ENCODE results near the gene PIP5K1B. TPM values are rescaled to one million over a fixed set of nuclear protein-coding genes. Genes with fewer than 3 reads are reported as not detected.
"Not testable (repeated sequence)": the region's sequence is repeated elsewhere in the genome, so short reads cannot be mapped to it uniquely, and the experiment has no call there.

The PIP5K1B gene
- total and polyA plus RNA-seq, 4 experiments from 2014 or later: 0.12 to 0.25 TPM; not detected in 2

DNA sequence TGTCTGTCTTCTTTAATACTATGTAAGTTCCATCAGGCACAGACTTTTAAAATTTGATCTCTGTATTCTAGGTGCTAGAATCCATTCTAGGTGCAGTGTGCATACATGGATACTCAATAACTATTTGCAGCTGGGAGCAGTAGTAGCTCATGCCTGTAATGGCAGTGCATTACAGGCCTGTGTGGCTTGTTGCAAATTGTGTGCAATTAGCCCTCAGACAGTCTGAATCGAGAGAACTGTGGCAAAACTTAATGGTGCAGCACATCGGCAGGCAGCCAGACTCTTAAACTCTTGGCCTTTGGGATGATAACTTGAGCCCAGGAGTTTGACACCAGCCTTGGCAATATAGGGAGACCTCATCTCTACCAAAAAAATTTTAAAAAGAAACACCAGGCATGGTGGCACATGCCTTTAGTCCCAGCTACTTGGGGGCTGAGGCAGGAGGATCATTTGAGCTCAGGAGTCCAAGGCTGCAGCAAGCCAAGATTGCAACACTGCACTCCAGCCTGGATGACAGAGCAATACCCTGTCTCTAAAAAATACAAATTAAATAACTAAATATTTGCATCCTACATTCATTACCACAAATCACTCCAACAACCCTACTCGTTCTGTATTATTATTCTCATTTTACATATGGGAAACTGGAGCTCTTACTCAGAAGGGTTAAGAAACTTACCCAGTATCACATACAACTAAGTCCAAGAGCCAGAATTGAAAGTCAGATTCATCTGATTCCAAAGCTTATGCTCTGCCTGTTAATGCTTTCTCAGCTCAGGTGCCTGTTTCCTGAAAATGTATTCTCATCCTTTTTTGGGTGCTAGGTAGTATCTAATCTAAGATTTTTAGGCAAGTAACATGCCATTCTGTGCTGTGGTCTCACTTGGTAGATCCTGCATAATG, 278.7 kb downstream of the PIP5K1B start:
- H3K36me3 ChIP-seq (ENCODE audit: insufficient read depth, low read length): no peaks in the 10 kb centered on the region
- no peaks in the 10 kb centered on the region for H3K27me3 ChIP-seq (ENCODE audit: insufficient read depth, low read length)
- H3K27me3 Mint-ChIP-seq: no peaks in the 10 kb centered on the region
- ChIA-PET POLR2A (ENCODE audit: partially characterized antibody) (no interaction called here), CTCF (ENCODE audit: partially characterized antibody) (interaction anchor here (0.9 to 1.9 kb wide), 4 partner anchors 12 to 18 kb away, joined by 3 to 7 read pairs (median 4); no protein-coding TSS in a partner anchor)
- no peak overlapping the region for H3K27ac ChIP-seq (ENCODE audit: low read depth, low read length)
- H3K9me3 Mint-ChIP-seq: no peaks in the 10 kb centered on the region
- H3K9me3 ChIP-seq (ENCODE audit: control insufficient read depth in 1 of 2, low read length in 2 of 2): no peaks in the 10 kb centered on the region
- H3K36me3 Mint-ChIP-seq: no peaks in the 10 kb centered on the region
- H3K4me1 Mint-ChIP-seq: peaks cover 3 to 6% (median 6%) of the 10 kb centered on the region in 4 donors
- H3K4me3 Mint-ChIP-seq: no peak overlapping the region
- intact Hi-C loops (cut with micrococcal nuclease): no loop called here
- DNase-seq: no peak
- no peak overlapping the region for H3K4me3 ChIP-seq (ENCODE audit: low read length in 2 of 2)
- peaks cover 16% of the 10 kb centered on the region for H3K4me1 ChIP-seq (ENCODE audit: insufficient read depth, low read length)
- no peak overlapping the region for H3K27ac Mint-ChIP-seq

GRCh38 chr9:68986949-68987348, 281.9 kb downstream of the PIP5K1B start:
- H3K4me1 Mint-ChIP-seq; H3K9me3 ChIP-seq (ENCODE audit: control insufficient read depth in 1 of 2, low read length in 2 of 2); H3K4me3 ChIP-seq (ENCODE audit: low read length in 2 of 2); DNase-seq; H3K27me3 Mint-ChIP-seq; H3K36me3 Mint-ChIP-seq; POLR2A ChIA-PET (ENCODE audit: partially characterized antibody); H3K4me1 ChIP-seq (ENCODE audit: insufficient read depth, low read length); H3K27me3 ChIP-seq (ENCODE audit: insufficient read depth, low read length); intact Hi-C loops (cut with micrococcal nuclease); H3K9me3 Mint-ChIP-seq; H3K27ac Mint-ChIP-seq; H3K27ac ChIP-seq (ENCODE audit: low read depth, low read length); CTCF ChIA-PET (ENCODE audit: partially characterized antibody); H3K36me3 ChIP-seq (ENCODE audit: insufficient read depth, low read length); H3K4me3 Mint-ChIP-seq: not testable (repeated sequence)

- H3K27ac ChIP-seq (ENCODE audit: low read depth, low read length): no peak overlapping the region
- no peak for DNase-seq
- H3K9me3 ChIP-seq (ENCODE audit: control insufficient read depth in 1 of 2, low read length in 2 of 2): no peaks in the 10 kb centered on the region
- H3K4me3 Mint-ChIP-seq: no peak overlapping the region
- intact Hi-C loops (cut with micrococcal nuclease): no loop called here
- no peaks in the 10 kb centered on the region for H3K9me3 Mint-ChIP-seq
- H3K4me3 ChIP-seq (ENCODE audit: low read length in 2 of 2): no peak overlapping the region
- no peaks in the 10 kb centered on the region for H3K36me3 Mint-ChIP-seq
- no peak overlapping the region for H3K27ac Mint-ChIP-seq
- no peaks in the 10 kb centered on the region for H3K36me3 ChIP-seq (ENCODE audit: insufficient read depth, low read length)
- H3K4me1 ChIP-seq (ENCODE audit: insufficient read depth, low read length): peaks cover 4% of the 10 kb centered on the region
- POLR2A ChIA-PET (ENCODE audit: partially characterized antibody): no interaction called here
- CTCF ChIA-PET (ENCODE audit: partially characterized antibody): interaction anchor here (0.5 to 0.9 kb wide), 2 partner anchors 11 to 340 kb away, joined by 3 read pairs; no protein-coding TSS in a partner anchor
- no peaks in the 10 kb centered on the region for H3K27me3 ChIP-seq (ENCODE audit: insufficient read depth, low read length)
- H3K27me3 Mint-ChIP-seq: no peaks in the 10 kb centered on the region
- peaks cover 3 to 8% (median 7%) of the 10 kb centered on the region in 4 donors for H3K4me1 Mint-ChIP-seq
Measured at GRCh38 chr9:68991457-68991856, 286.4 kb downstream of the PIP5K1B start.

- DNase-seq: no peak
- intact Hi-C loops (cut with micrococcal nuclease): no loop called here
Measured at GRCh38 chr9:68995776-68996175, 290.7 kb downstream of the PIP5K1B start.

GRCh38 chr9:68996462-68996861, 291.4 kb downstream of the PIP5K1B start:
- intact Hi-C loops (cut with micrococcal nuclease): no loop called here
- DNase-seq: no peak
- CTCF ChIA-PET (ENCODE audit: partially characterized antibody): interaction anchor here (1.2 to 3.6 kb wide), 6 partner anchors 9 to 413 kb away, joined by 3 to 29 read pairs (median 6); partner anchors contain the start of gene FXN

More at GRCh38 chr9:68995776-68996175, 290.7 kb downstream of the PIP5K1B start:
- peaks cover 6 to 19% (median 12%) of the 10 kb centered on the region in 4 donors for H3K4me1 Mint-ChIP-seq
- no peak overlapping the region for H3K4me3 Mint-ChIP-seq
- Histone ChIP-seq H3K4me1 (ENCODE audit: insufficient read depth, low read length) (peaks cover 4% of the 10 kb centered on the region), H3K4me3 (ENCODE audit: low read length in 2 of 2) (no peak overlapping the region), H3K36me3 (ENCODE audit: insufficient read depth, low read length) (no peaks in the 10 kb centered on the region), H3K9me3 (ENCODE audit: control insufficient read depth in 1 of 2, low read length in 2 of 2) (no peaks in the 10 kb centered on the region), H3K27me3 (ENCODE audit: insufficient read depth, low read length) (no peaks in the 10 kb centered on the region), H3K27ac (ENCODE audit: low read depth, low read length) (no peak overlapping the region)
- H3K27me3 Mint-ChIP-seq: no peaks in the 10 kb centered on the region
- CTCF ChIA-PET (ENCODE audit: partially characterized antibody): interaction anchor here (0.7 to 3.6 kb wide), 7 partner anchors 9 to 415 kb away, joined by 3 to 29 read pairs (median 4); a partner anchor contains a TSS
- no peaks in the 10 kb centered on the region for H3K9me3 Mint-ChIP-seq
- no peaks in the 10 kb centered on the region for H3K36me3 Mint-ChIP-seq
- POLR2A ChIA-PET (ENCODE audit: partially characterized antibody): interaction anchor here (0.8 kb wide), 1 partner anchor 215 kb away, joined by 4 read pairs; no protein-coding TSS in a partner anchor
- H3K27ac Mint-ChIP-seq: no peak overlapping the region

GRCh38 chr9:68997666-68998065, 292.6 kb downstream of the PIP5K1B start:
- H3K36me3 Mint-ChIP-seq: no peaks in the 10 kb centered on the region
- Histone ChIP-seq H3K9me3 (ENCODE audit: control insufficient read depth in 1 of 2, low read length in 2 of 2) (no peaks in the 10 kb centered on the region), H3K4me1 (ENCODE audit: insufficient read depth, low read length) (peaks cover 4% of the 10 kb centered on the region), H3K27ac (ENCODE audit: low read depth, low read length) (no peak overlapping the region), H3K36me3 (ENCODE audit: insufficient read depth, low read length) (no peaks in the 10 kb centered on the region), H3K27me3 (ENCODE audit: insufficient read depth, low read length) (no peaks in the 10 kb centered on the region), H3K4me3 (ENCODE audit: low read length in 2 of 2) (no peak overlapping the region)
- no peak for DNase-seq
- intact Hi-C loops (cut with micrococcal nuclease): loop anchor here (2.0 kb wide), 1 partner anchor 103 kb away; no protein-coding TSS in a partner anchor
- peaks cover 6 to 19% (median 12%) of the 10 kb centered on the region in 4 donors for H3K4me1 Mint-ChIP-seq
- H3K4me3 Mint-ChIP-seq: no peak overlapping the region
- CTCF ChIA-PET (ENCODE audit: partially characterized antibody): interaction anchor here (0.7 to 3.6 kb wide), 19 partner anchors 8 to 418 kb away, joined by 3 to 29 read pairs (median 4); partner anchors contain the start of gene FXN
- peak overlapping the region in 1 of 7 donors; percentile 37 for H3K27ac Mint-ChIP-seq
- POLR2A ChIA-PET (ENCODE audit: partially characterized antibody): no interaction called here
- no peaks in the 10 kb centered on the region for H3K9me3 Mint-ChIP-seq
- peaks cover 0 to 1% of the 10 kb centered on the region in 2 donors for H3K27me3 Mint-ChIP-seq

More at GRCh38 chr9:68996462-68996861, 291.4 kb downstream of the PIP5K1B start:
- peak overlapping the region in 1 of 2 donors; percentile 10 for H3K4me3 ChIP-seq (ENCODE audit: low read length in 2 of 2)
- H3K27ac ChIP-seq (ENCODE audit: low read depth, low read length): no peak overlapping the region
- H3K4me1 ChIP-seq (ENCODE audit: insufficient read depth, low read length): peaks cover 4% of the 10 kb centered on the region
- H3K9me3 ChIP-seq (ENCODE audit: control insufficient read depth in 1 of 2, low read length in 2 of 2): no peaks in the 10 kb centered on the region
- POLR2A ChIA-PET (ENCODE audit: partially characterized antibody): interaction anchor here (0.8 kb wide), 1 partner anchor 216 kb away, joined by 4 read pairs; no protein-coding TSS in a partner anchor
- no peaks in the 10 kb centered on the region for H3K27me3 ChIP-seq (ENCODE audit: insufficient read depth, low read length)
- H3K4me1 Mint-ChIP-seq: peaks cover 6 to 19% (median 12%) of the 10 kb centered on the region in 4 donors
- H3K9me3 Mint-ChIP-seq: no peaks in the 10 kb centered on the region
- no peaks in the 10 kb centered on the region for H3K36me3 ChIP-seq (ENCODE audit: insufficient read depth, low read length)
- no peaks in the 10 kb centered on the region for H3K36me3 Mint-ChIP-seq
- H3K27me3 Mint-ChIP-seq: no peaks in the 10 kb centered on the region
- H3K4me3 Mint-ChIP-seq: peak overlapping the region in 6 of 8 donors; percentile 49 to 68 (median 62)
- peak overlapping the region in 3 of 7 donors; percentile 65 to 79 (median 76) for H3K27ac Mint-ChIP-seq

GRCh38 chr9:68998385-68998784, 293.3 kb downstream of the PIP5K1B start:
- H3K4me1 ChIP-seq (ENCODE audit: insufficient read depth, low read length): peaks cover 4% of the 10 kb centered on the region
- no peak overlapping the region for H3K4me3 ChIP-seq (ENCODE audit: low read length in 2 of 2)
- H3K27me3 ChIP-seq (ENCODE audit: insufficient read depth, low read length): no peaks in the 10 kb centered on the region
- Mint-ChIP-seq H3K27ac (peak overlapping the region in 1 of 7 donors; percentile 46), H3K4me3 (no peak overlapping the region), H3K36me3 (no peaks in the 10 kb centered on the region), H3K27me3 (peaks cover 0 to 1% of the 10 kb centered on the region in 2 donors), H3K9me3 (no peaks in the 10 kb centered on the region), H3K4me1 (peaks cover 6 to 19% (median 12%) of the 10 kb centered on the region in 4 donors)
- ChIA-PET POLR2A (ENCODE audit: partially characterized antibody) (no interaction called here), CTCF (ENCODE audit: partially characterized antibody) (interaction anchor here (0.7 to 3.6 kb wide), 17 partner anchors 8 to 418 kb away, joined by 3 to 29 read pairs (median 5); partner anchors contain the start of gene FXN)
- H3K9me3 ChIP-seq (ENCODE audit: control insufficient read depth in 1 of 2, low read length in 2 of 2): no peaks in the 10 kb centered on the region
- intact Hi-C loops (cut with micrococcal nuclease): loop anchor here (2.0 kb wide), 1 partner anchor 104 kb away; no protein-coding TSS in a partner anchor
- DNase-seq: no peak
- no peak overlapping the region for H3K27ac ChIP-seq (ENCODE audit: low read depth, low read length)
- H3K36me3 ChIP-seq (ENCODE audit: insufficient read depth, low read length): no peaks in the 10 kb centered on the region

Measured in CD4-positive, alpha-beta memory T cell (primary cell).